GM12864 (cell line): ENCODE data around the gene EXOSC5.

Experiments used
- DNase-seq: peaks from one replicate; pipeline ENCODE4 v3.0.0-alpha.2; 2011; ENCODE audit warnings: low read depth
- H3K4me3 ChIP-seq: 2 replicates; pipeline ENCODE4 v1.5.1; 2011; ENCODE audit warnings: mild to moderate bottlenecking, low read depth, low read length, control low read depth
- CTCF ChIP-seq: IDR thresholded peaks from 2 replicates; pipeline ENCODE4 v1.5.1; 2011; ENCODE audit warnings: low read depth, mild to moderate bottlenecking, moderate library complexity, low read length, control low read depth, inconsistent platforms; ENCODE audit errors: missing control alignments

Gene EXOSC5

GRCh38 chr19:41420101-41420880 lies 23.1 kb upstream of the EXOSC5 start:
- H3K4me3 ChIP-seq: no peak overlapping the region
- TF ChIP-seq CTCF: no peak
- no peak for DNase-seq

- no peak for DNase-seq
- no peak overlapping the region for H3K4me3 ChIP-seq
- no peak for TF ChIP-seq CTCF
These were observed 19.1 kb upstream of the EXOSC5 start for GRCh38 chr19:41416194-41416674.

GRCh38 chr19:41415154-41415571 lies 18.0 kb upstream of the EXOSC5 start:
- H3K4me3 ChIP-seq: no peak overlapping the region
- no peak for DNase-seq
- TF ChIP-seq CTCF: no peak

GRCh38 chr19:41414461-41414860 lies 17.3 kb upstream of the EXOSC5 start:
- no peak overlapping the region for H3K4me3 ChIP-seq
- DNase-seq: no peak
- TF ChIP-seq CTCF: no peak

GRCh38 chr19:41413947-41414346 lies 16.8 kb upstream of the EXOSC5 start:
- H3K4me3 ChIP-seq: no peak overlapping the region
- no peak for TF ChIP-seq CTCF
- no peak for DNase-seq

- DNase-seq: no peak
- no peak for TF ChIP-seq CTCF
- H3K4me3 ChIP-seq: no peak overlapping the region
These were observed 15.8 kb upstream of the EXOSC5 start for GRCh38 chr19:41412953-41413352.

- no peak for TF ChIP-seq CTCF
- DNase-seq: no peak
These were observed 14.8 kb upstream of the EXOSC5 start for GRCh38 chr19:41411968-41412265.

More at GRCh38 chr19:41411968-41412265, 14.8 kb upstream of the EXOSC5 start:
- H3K4me3 ChIP-seq: no peak overlapping the region
